GM12801 (cell line): Measurements from ENCODE around the gene TTC7B.

Source experiments
- TF ChIP-seq, protein P1 (sequence below): IDR thresholded peaks from one replicate; pipeline ENCODE4 v1.5.1; 2011; ENCODE audit warnings: control low read depth; ENCODE audit not compliant: insufficient read length; ENCODE audit errors: extremely low read depth

Gene TTC7B

DNA sequence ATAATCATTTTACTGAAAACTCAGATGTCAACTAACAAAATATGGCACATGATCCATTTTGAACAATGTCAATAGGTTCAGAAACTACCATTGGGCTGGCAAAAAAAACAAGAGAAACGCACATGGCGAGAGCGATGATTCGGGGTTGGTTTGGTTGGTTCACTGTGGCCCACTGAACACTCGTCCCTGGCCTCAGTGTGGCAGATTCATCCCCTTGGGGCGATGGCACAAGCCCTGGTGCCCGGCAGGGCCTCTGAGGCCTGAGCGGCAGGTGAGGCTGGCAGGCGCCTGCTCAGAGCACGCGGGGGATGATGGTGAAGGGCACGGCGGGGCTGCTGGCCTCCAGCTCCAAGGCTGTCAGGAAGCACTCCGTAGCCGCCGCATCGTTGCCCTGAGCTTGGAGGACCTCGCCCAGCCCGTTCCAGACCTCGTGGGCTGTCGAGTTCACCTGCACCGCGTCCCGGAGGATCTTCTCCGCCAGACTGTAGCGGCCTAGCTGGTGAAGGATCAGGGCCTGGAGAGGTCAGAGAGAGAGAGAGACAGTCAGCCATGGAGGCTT, 275.1 kb downstream of the TTC7B start:
- TF ChIP-seq, protein P1, sequence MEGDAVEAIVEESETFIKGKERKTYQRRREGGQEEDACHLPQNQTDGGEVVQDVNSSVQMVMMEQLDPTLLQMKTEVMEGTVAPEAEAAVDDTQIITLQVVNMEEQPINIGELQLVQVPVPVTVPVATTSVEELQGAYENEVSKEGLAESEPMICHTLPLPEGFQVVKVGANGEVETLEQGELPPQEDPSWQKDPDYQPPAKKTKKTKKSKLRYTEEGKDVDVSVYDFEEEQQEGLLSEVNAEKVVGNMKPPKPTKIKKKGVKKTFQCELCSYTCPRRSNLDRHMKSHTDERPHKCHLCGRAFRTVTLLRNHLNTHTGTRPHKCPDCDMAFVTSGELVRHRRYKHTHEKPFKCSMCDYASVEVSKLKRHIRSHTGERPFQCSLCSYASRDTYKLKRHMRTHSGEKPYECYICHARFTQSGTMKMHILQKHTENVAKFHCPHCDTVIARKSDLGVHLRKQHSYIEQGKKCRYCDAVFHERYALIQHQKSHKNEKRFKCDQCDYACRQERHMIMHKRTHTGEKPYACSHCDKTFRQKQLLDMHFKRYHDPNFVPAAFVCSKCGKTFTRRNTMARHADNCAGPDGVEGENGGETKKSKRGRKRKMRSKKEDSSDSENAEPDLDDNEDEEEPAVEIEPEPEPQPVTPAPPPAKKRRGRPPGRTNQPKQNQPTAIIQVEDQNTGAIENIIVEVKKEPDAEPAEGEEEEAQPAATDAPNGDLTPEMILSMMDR = no peak

DNA sequence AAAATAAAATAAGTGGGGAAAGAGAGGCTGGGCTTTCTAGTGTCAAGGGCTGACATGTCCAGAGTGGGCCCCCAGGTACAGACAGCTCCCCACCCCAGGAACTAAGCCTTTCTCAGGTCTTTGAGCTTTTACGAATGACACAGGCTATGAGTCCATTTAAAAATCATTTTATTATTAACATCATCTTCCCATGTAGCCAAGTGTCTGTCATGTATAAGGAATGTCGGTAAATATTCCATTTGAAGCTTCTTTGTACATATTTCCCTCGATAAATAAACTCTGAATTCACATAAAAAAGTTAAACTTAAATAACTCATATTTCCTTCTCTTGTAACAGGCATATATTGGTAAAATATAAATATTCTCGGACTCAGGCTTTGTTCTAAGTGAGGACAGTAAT, 275.8 kb downstream of the TTC7B start:
- TF ChIP-seq, protein P1 = no peak

DNA sequence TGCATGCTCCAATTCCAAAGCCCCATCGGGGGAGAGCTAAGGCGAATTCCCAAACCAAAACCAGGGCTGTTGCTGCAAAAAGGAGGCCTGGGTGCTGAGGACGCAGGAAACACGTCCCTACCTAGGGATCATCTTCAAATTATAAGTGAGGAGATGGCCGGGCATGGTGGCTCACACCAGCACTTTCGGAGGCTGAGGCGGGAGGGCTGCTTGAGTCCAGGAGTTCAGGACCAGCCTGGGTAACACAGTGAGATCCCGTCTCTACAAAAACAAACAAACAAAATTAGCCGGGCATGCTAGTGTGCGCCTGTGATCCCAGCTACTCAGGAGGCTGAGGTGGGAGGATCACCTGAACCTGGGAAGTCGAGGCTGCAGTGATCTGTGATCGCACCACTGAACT, 276.2 kb downstream of the TTC7B start:
- TF ChIP-seq, protein P1 = no peak

DNA sequence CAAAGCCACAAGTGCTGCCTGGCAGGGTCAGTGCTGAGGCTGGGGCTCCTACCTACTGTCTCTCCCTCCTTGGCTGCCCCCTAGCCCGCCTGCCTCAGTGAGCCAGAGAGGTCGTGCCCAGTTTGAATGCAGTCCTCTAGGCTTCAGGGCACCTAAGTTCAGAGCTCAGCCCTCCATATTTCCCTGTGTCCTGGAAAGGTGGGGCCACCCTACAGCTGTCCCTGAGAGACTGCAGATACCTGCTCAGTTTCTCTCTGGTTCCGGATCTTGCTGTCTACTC, 276.8 kb downstream of the TTC7B start:
- TF ChIP-seq, protein P1 = no peak

DNA sequence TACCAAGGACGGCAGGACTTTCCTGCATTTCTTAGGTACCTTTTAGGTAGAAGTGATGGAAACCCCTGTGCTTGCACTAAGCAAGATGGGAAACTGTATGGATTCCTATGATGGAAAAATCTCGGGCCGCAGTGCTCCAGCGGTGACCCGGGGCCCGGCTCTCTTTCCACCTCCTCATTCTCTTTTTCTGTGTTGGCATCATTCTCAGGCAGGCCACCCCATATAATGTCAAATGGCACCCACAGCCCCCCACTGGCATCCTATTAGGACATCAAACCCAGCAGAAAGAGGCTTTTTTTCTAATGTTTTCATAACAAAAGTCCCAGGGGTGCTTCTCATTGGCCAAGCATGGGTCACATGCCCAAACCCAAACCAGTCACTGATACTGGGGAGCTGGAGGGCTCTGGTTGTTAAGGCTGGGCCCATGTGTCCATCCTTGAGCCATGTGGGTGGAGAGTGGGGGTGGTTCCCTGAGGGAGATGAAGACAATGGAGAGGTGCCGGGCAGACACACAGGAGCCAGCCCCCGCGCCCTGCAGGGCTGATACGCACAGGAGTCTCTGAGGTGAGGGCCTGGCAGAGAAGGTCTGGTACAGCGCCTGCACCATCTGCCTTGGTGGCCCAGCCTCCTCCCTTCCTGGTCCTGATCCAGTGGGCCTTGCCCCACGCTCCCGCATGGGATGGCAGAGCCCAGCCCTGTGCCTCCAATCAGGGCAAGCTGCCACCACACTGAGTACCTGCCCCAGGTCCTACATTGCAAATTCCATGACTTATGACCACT, 277.3 kb downstream of the TTC7B start:
- TF ChIP-seq, protein P1 = no peak

DNA sequence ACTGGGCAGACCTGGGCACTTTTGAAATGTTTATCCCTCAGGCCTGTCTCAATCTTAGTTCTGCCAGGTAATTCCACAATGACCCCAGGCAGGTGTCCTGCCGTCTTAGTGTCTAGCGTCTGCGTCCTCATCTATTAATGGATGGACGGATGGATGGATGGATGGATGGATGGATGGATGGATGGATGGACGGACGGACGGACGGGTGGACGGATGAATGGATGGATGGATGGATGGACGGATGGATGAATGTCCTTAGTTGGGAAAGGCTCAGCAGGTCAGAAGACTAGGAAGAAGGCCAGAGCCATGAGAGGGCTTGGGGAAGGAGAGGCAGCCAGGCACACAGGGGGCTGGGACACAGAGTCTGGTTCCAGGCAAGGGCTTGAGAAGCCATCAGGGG, 278.1 kb downstream of the TTC7B start:
- TF ChIP-seq, protein P1 = no peak

DNA sequence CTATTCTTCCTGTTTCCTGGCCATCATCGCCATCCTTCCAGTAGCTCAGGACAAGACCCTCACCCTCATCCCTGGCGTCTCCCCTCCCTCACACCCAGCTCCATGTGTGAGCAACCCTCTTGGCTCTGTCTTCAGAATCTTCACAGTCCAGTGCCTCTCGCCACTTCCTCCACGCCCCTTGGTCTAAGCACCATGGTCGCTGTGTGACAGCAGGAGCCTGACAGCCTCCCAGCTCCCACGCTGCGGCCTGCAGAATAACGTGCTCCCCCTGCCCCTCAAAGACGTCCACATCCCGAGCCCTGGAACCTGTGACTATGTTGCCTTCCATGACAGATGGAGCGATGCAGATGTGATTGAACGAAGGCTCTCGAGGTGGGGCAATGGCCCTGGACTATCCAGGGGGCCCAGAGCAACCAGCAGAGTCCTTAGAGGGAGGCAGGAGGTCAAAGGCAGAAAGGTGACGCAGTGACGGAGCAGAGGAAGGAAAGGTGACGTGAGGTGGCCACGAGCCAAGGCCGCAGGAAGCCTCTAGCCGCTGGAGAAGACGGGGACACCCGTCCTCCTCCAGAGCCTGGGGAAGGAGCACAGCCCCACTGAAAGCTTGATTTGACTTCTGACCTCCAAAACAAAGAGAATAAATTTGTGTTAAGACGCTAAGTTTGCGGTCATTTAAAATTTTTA, 279.6 kb downstream of the TTC7B start:
- TF ChIP-seq, protein P1 = no peak
